Astrocyte (in vitro differentiated cells and primary cell): Measurements from ENCODE around the gene IVNS1ABP. TPM values are rescaled to one million over a fixed set of nuclear protein-coding genes. Genes with fewer than 3 reads are reported as not detected.

Source experiments
- DNase-seq: peaks from one replicate; pipeline ENCODE4 v3.0.0-alpha.2; 2010; ENCODE audit warnings: low read depth
- FAIRE-seq: peaks from 2 replicates; lab custom pipeline; 2011; peaks lifted over from hg19 to GRCh38; lab: Jason Lieb, UNC
- H2AFZ ChIP-seq: 2 replicates; pipeline ENCODE4 v1.6.0; 2012; ENCODE audit warnings: low read depth, low read length, inconsistent platforms
- H3K27ac ChIP-seq: 2 replicates; pipeline ENCODE4 v1.5.1; 2011; ENCODE audit warnings: low read depth, low read length, inconsistent platforms
- H3K27me3 ChIP-seq: 2 replicates; pipeline ENCODE4 v1.6.0; 2011; ENCODE audit warnings: low read length, inconsistent platforms; ENCODE audit not compliant: insufficient read depth
- H3K36me3 ChIP-seq: 2 replicates; pipeline ENCODE4 v1.5.1; 2011; ENCODE audit warnings: low read length, inconsistent platforms; ENCODE audit not compliant: insufficient read depth
- H3K4me1 ChIP-seq: 2 replicates; pipeline ENCODE4 v1.5.1; 2011; ENCODE audit warnings: low read length, inconsistent platforms; ENCODE audit not compliant: insufficient read depth
- H3K4me2 ChIP-seq: 2 replicates; pipeline ENCODE4 v1.6.0; 2012; ENCODE audit warnings: low read length, inconsistent platforms
- H3K4me3 ChIP-seq: 2 replicates; pipeline ENCODE4 v1.5.1; 2011; ENCODE audit warnings: low read depth, mild to moderate bottlenecking, low read length, inconsistent platforms; ENCODE audit not compliant: insufficient read depth
- H3K79me2 ChIP-seq: 2 replicates; pipeline ENCODE4 v1.6.0; 2012; ENCODE audit warnings: mild to moderate bottlenecking, low read length, inconsistent platforms; ENCODE audit not compliant: insufficient read depth
- H3K9ac ChIP-seq: 2 replicates; pipeline ENCODE4 v1.6.0; 2012; ENCODE audit warnings: mild to moderate bottlenecking, low read length, inconsistent platforms
- H3K9me3 ChIP-seq: 2 replicates; pipeline ENCODE4 v1.5.1; 2012; ENCODE audit warnings: low read depth, mild to moderate bottlenecking, low read length, inconsistent platforms; ENCODE audit not compliant: insufficient read depth
- H4K20me1 ChIP-seq: 2 replicates; pipeline ENCODE4 v1.6.0; 2012; ENCODE audit warnings: low read length, inconsistent platforms; ENCODE audit not compliant: insufficient read depth
- H3K27ac Mint-ChIP-seq: one replicate; pipeline ENCODE4 v1.8.0; 2021; ENCODE audit warnings: mild to moderate bottlenecking, mixed read lengths; ENCODE audit not compliant: unreplicated experiment
- H3K27me3 Mint-ChIP-seq: one replicate; pipeline ENCODE4 v1.8.0; 2021; ENCODE audit warnings: low read depth, mixed read lengths; ENCODE audit not compliant: unreplicated experiment
- H3K36me3 Mint-ChIP-seq: one replicate; pipeline ENCODE4 v1.8.0; 2021; ENCODE audit warnings: low read depth, mixed read lengths; ENCODE audit not compliant: unreplicated experiment
- H3K4me1 Mint-ChIP-seq: one replicate; pipeline ENCODE4 v1.8.0; 2021; ENCODE audit warnings: low read depth, mixed read lengths; ENCODE audit not compliant: unreplicated experiment
- H3K4me3 Mint-ChIP-seq: one replicate; pipeline ENCODE4 v1.8.0; 2021; ENCODE audit warnings: mild to moderate bottlenecking, moderate library complexity, mixed read lengths; ENCODE audit not compliant: unreplicated experiment
- H3K9me3 Mint-ChIP-seq: one replicate; pipeline ENCODE4 v1.8.0; 2021; ENCODE audit warnings: mild to moderate bottlenecking, mixed read lengths; ENCODE audit not compliant: unreplicated experiment
- EZH2 ChIP-seq: IDR thresholded peaks from 2 replicates; pipeline ENCODE4 v1.6.1; 2012; ENCODE audit warnings: mild to moderate bottlenecking, low read length, inconsistent platforms; ENCODE audit not compliant: insufficient read depth
- total RNA-seq: library from RNA; stranded (reverse); gene quantifications from 2 replicates; pipeline ENCODE4 v1.2.1, GENCODE V29; 2021
- TF ChIP-seq, protein P1 (sequence below): IDR thresholded peaks from 2 replicates; pipeline ENCODE4 v1.5.1; 2011; ENCODE audit warnings: low read depth, mild to moderate bottlenecking, inconsistent platforms, low read length, moderate library complexity; ENCODE audit not compliant: insufficient read depth

Gene IVNS1ABP
- total RNA-seq, 1 donor from 2014 or later, result 107 TPM

DNA sequence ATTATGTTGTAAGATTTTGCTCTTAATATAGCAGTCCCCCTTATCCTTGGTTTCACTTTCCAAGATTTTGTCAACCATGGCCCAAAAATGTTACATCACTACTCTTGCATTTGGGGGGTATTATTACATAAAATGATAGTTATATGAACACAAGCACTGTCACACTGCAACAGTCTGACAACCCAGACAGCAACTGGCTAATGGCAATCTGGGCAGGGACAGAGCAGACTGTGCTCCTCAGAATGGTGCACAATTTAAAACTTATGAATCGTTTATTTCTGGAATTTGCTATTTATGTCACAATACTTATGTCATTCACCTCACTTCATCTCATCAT is 2.1 kb upstream of the IVNS1ABP start:
- H2AFZ ChIP-seq, result no peak overlapping the region
- Mint-ChIP-seq H3K27ac (no peak overlapping the region), H3K4me1 (peaks cover 12% of the 10 kb centered on the region), H3K36me3 (peaks cover 5% of the 10 kb centered on the region), H3K9me3 (peaks cover 1% of the 10 kb centered on the region), H3K4me3 (no peak overlapping the region), H3K27me3 (no peaks in the 10 kb centered on the region)
- no peaks in the 10 kb centered on the region for H3K27me3 ChIP-seq
- DNase-seq (no peak), FAIRE-seq (no peak)
- no peak overlapping the region for H3K4me3 ChIP-seq
- H3K9me3 ChIP-seq, result no peaks in the 10 kb centered on the region
- TF ChIP-seq, protein P1, sequence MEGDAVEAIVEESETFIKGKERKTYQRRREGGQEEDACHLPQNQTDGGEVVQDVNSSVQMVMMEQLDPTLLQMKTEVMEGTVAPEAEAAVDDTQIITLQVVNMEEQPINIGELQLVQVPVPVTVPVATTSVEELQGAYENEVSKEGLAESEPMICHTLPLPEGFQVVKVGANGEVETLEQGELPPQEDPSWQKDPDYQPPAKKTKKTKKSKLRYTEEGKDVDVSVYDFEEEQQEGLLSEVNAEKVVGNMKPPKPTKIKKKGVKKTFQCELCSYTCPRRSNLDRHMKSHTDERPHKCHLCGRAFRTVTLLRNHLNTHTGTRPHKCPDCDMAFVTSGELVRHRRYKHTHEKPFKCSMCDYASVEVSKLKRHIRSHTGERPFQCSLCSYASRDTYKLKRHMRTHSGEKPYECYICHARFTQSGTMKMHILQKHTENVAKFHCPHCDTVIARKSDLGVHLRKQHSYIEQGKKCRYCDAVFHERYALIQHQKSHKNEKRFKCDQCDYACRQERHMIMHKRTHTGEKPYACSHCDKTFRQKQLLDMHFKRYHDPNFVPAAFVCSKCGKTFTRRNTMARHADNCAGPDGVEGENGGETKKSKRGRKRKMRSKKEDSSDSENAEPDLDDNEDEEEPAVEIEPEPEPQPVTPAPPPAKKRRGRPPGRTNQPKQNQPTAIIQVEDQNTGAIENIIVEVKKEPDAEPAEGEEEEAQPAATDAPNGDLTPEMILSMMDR, result no peak
- TF ChIP-seq EZH2, result no peak
- peaks cover 29% of the 10 kb centered on the region for H3K79me2 ChIP-seq
- H4K20me1 ChIP-seq, result peaks cover 19% of the 10 kb centered on the region
- no peak overlapping the region for H3K27ac ChIP-seq
- no peaks in the 10 kb centered on the region for H3K36me3 ChIP-seq
- H3K9ac ChIP-seq, result no peak overlapping the region
- peaks cover 15% of the 10 kb centered on the region for H3K4me1 ChIP-seq
- H3K4me2 ChIP-seq, result no peak overlapping the region

DNA sequence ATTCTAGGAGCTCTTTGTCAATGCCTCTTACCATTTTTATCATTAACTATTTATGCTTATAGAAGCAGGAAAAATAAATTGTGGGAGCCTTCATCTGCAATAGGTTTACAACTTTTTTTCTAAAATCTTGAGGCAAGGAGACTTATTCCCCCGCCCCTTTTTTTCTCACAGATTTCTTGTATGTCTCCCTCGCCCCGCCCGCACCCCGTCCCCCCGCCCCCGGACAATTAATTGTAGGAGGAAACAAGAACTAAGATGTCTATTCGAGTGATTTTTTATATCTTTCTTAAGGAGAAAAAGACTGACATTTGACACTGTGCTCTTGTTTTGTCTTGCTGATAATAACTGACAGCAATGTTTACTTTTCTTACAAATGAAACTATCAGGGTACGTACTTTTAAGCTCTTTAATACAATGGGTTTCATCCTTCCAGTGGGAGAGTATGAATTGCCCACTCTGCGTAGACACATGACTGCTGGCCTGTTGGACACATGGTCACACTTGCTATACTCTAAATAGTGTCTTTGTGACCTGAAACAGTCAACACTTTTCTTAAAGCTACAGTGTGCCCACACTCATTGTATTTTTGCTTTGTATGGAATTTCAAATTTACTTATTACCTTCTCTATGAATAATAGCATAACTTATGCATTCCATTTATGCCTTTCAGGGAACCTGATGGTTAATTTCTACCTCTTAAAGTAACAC is 1.5 kb upstream of the IVNS1ABP start:
- Mint-ChIP-seq H3K4me1 (peaks cover 13% of the 10 kb centered on the region), H3K27ac (no peak overlapping the region), H3K27me3 (no peaks in the 10 kb centered on the region), H3K9me3 (peaks cover 1% of the 10 kb centered on the region), H3K4me3 (peak overlapping the region; percentile 93), H3K36me3 (peaks cover 5% of the 10 kb centered on the region)
- no peak overlapping the region for H2AFZ ChIP-seq
- peaks cover 34% of the 10 kb centered on the region for H3K79me2 ChIP-seq
- no peak for FAIRE-seq
- H3K4me2 ChIP-seq, result peak overlapping the region; percentile 82
- H4K20me1 ChIP-seq, result peaks cover 24% of the 10 kb centered on the region
- no peaks in the 10 kb centered on the region for H3K27me3 ChIP-seq
- H3K36me3 ChIP-seq, result no peaks in the 10 kb centered on the region
- H3K27ac ChIP-seq, result no peak overlapping the region
- TF ChIP-seq, protein P1, result no peak
- TF ChIP-seq EZH2, result no peak
- no peak overlapping the region for H3K4me3 ChIP-seq
- no peak for DNase-seq
- H3K9ac ChIP-seq, result no peak overlapping the region
- H3K9me3 ChIP-seq, result no peaks in the 10 kb centered on the region
- H3K4me1 ChIP-seq, result peaks cover 16% of the 10 kb centered on the region

DNA sequence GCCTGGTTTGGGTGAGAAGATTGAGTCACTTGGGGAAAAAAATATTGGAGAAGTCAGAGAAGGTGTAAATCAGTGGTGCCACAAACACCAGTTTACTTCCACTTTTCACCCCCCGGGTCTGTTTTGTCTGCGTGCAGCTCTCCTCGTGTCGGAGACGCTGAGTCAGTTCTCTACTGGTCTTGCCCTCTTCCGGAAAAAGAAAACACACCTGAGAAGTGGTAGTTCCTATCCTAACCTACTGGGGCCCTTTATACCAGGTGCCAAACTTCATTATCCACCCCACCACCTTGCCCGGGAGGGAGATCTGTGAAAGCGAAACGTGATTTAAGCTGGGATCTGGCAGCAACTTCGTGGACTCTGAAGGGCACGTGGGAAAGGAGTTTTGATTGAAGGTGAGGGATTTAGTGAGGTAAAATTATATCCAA is 855 bp upstream of the IVNS1ABP start:
- H4K20me1 ChIP-seq, result peaks cover 31% of the 10 kb centered on the region
- DNase-seq, result no peak
- H3K27ac Mint-ChIP-seq, result peak overlapping the region; percentile 90
- peaks cover 5% of the 10 kb centered on the region for H3K36me3 Mint-ChIP-seq
- no peak overlapping the region for H3K27ac ChIP-seq
- peak overlapping the region; percentile 75 for H3K4me3 ChIP-seq
- H3K79me2 ChIP-seq, result peaks cover 41% of the 10 kb centered on the region
- H3K27me3 ChIP-seq, result no peaks in the 10 kb centered on the region
- H3K4me3 Mint-ChIP-seq, result peak overlapping the region; percentile 93
- H3K4me2 ChIP-seq, result peak overlapping the region; percentile 82
- H3K9me3 ChIP-seq, result no peaks in the 10 kb centered on the region
- FAIRE-seq, result no peak
- H3K27me3 Mint-ChIP-seq, result no peaks in the 10 kb centered on the region
- H3K36me3 ChIP-seq, result no peaks in the 10 kb centered on the region
- peak overlapping the region; percentile 91 for H2AFZ ChIP-seq
- peaks cover 15% of the 10 kb centered on the region for H3K4me1 Mint-ChIP-seq
- peaks cover 1% of the 10 kb centered on the region for H3K9me3 Mint-ChIP-seq
- H3K4me1 ChIP-seq, result peaks cover 16% of the 10 kb centered on the region
- peak overlapping the region; percentile 98 for H3K9ac ChIP-seq
- TF ChIP-seq EZH2, result no peak
- TF ChIP-seq, protein P1, result no peak
